ENCODE results near the gene CREB1. TPM values are rescaled to one million over a fixed set of nuclear protein-coding genes. Genes with fewer than 3 reads are reported as not detected.

Gene CREB1
- total and polyA plus RNA-seq, 10 of the 15 experiments (the other 5 are each of a cell fraction or from before 2014, with no cell fraction given), result 13.4 to 76.9 (median 39.5) TPM

DNA sequence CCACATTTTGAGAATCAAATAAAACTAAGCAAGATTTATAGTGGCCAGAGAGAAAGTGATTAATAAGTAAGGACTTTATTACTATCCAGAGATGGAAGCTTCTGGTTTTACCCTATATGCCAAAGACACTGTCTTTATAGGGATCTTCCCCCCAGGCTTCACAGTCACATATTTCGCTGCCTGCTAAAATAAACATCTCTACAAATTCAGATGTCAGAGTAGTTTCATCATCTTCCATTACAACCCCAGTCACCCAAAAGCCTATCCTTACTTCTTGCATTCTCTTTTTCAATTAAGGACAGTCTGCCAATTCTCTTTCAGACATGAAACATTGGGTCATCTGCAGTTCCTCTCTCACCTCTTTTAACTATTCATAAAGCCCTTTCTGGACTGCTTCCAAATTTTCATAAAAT, 28.3 kb downstream of the CREB1 start (continued):
- TF ChIP-seq, protein P1, sequence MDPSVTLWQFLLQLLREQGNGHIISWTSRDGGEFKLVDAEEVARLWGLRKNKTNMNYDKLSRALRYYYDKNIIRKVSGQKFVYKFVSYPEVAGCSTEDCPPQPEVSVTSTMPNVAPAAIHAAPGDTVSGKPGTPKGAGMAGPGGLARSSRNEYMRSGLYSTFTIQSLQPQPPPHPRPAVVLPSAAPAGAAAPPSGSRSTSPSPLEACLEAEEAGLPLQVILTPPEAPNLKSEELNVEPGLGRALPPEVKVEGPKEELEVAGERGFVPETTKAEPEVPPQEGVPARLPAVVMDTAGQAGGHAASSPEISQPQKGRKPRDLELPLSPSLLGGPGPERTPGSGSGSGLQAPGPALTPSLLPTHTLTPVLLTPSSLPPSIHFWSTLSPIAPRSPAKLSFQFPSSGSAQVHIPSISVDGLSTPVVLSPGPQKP (IDR thresholded peaks at IDR 0.05; ENCODE audit: low read depth, low read length), result no peak
- TF ChIP-seq CTCF (IDR thresholded peaks at IDR 0.05 in 2 of 3, conservative IDR thresholded peaks at IDR 0.05 in 1 of 3; ENCODE audit: control insufficient read depth in 2 of 3, extremely low read depth in 1 of 3, insufficient read depth in 1 of 3, low read depth in 3 of 3, low read length in 3 of 3) (no peak), TBL1XR1 (IDR thresholded peaks at IDR 0.05; ENCODE audit: low read depth, low read length) (no peak), WRNIP1 (IDR thresholded peaks at IDR 0.05; ENCODE audit: borderline replicate concordance, low read depth, low read length) (no peak)

DNA sequence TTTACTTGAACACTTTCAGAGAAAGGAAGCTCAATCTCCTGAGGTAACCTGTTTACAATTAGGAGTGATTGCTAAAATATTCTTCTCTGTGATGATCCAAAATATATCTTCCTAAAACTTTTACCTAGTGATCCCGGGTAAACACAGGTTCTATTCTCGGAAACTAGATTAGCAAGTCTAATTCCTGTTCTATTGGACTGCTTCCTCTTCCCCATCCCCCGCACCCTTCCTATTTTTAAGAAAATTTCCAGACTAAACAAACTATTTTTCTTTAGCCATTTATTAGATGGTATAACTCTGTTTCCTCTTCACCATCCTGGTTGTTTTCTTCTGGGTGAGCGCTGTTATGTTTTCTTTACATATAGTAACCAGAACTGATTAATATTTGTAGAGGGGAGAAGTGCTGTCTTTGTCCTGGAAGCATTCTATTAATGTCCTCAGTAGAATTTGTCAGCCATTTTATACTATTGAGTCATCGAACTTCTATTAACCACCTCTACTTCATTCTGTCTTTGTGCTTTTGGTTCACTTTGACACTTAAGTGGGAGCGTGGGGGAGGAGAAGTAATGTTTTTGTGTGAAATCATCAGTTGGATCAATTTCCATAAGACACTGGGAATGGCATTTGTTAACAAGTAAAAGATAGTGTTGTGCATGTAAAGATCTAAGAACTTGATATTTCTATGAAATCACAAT, 31.8 kb downstream of the CREB1 start:
- Histone ChIP-seq H3K4me1 (ENCODE audit: control insufficient read depth, insufficient read depth, low read length) (no peaks in the 10 kb centered on the region), H3K27me3 (replicated peaks in 1 of 2; ENCODE audit: control insufficient read depth in 2 of 2, insufficient read depth in 2 of 2, low read length in 1 of 2) (no peaks in the 10 kb centered on the region), H3K79me2 (ENCODE audit: control insufficient read depth, insufficient read depth, low read length) (no peaks in the 10 kb centered on the region), H3K4me2 (ENCODE audit: control insufficient read depth, insufficient read depth) (no peak overlapping the region), H3K4me3 (no peak overlapping the region), H3K36me3 (ENCODE audit: control insufficient read depth in 2 of 2, insufficient read depth in 2 of 2, low read length in 1 of 2) (peaks cover 3 to 26% of the 10 kb centered on the region in 2 experiments; a peak in 3 of 4 replicates), H3K9ac (ENCODE audit: control insufficient read depth, insufficient read depth, low read length) (no peak overlapping the region), H4K20me1 (ENCODE audit: control insufficient read depth, insufficient read depth) (no peaks in the 10 kb centered on the region), H3K27ac (ENCODE audit: control insufficient read depth, insufficient read depth) (no peak overlapping the region), H2AFZ (ENCODE audit: control insufficient read depth, low read depth, low read length) (no peak overlapping the region), H3K9me3 (replicated peaks; ENCODE audit: control insufficient read depth, insufficient read depth, low read length) (no peaks in the 10 kb centered on the region)
- intact Hi-C loops (cut with micrococcal nuclease; ENCODE audit: unreplicated experiment), result no loop called here
- no peak for ATAC-seq
- SMC1A ChIA-PET (ENCODE audit: uncharacterized antibody, unreplicated experiment), result interaction anchor here (0.8 to 1.4 kb wide), 2 partner anchors 9 to 11 kb away, joined by 3 read pairs; no protein-coding TSS in a partner anchor
- BruUV-seq (replicated peaks), result no TSS peak
- RAD21 ChIA-PET (ENCODE audit: unreplicated experiment), result no interaction called here
- DNase-seq (ENCODE audit: low read depth, low spot score), result no peak
- WGBS (ENCODE audit: insufficient coverage, insufficient replicate concordance, low lambda C conversion rate, missing lambda C conversion rate), result 95% methylated on average over 6 of the region's 6 CpGs
- CTCF ChIA-PET, result no interaction called here
- in situ Hi-C loops (cut with MboI), result no loop called here
- no peak for FAIRE-seq
- POLR2A ChIA-PET, result no interaction called here
- TF ChIP-seq HSF1 (IDR thresholded peaks at IDR 0.05; ENCODE audit: low read depth, low read length) (no peak), IRF4 (IDR thresholded peaks at IDR 0.05; ENCODE audit: low read depth, low read length) (no peak), BMI1 (IDR thresholded peaks at IDR 0.05; ENCODE audit: borderline replicate concordance) (no peak), ATF7 (IDR thresholded peaks at IDR 0.05; ENCODE audit: low read depth) (no peak)
- TF ChIP-seq, protein P2, sequence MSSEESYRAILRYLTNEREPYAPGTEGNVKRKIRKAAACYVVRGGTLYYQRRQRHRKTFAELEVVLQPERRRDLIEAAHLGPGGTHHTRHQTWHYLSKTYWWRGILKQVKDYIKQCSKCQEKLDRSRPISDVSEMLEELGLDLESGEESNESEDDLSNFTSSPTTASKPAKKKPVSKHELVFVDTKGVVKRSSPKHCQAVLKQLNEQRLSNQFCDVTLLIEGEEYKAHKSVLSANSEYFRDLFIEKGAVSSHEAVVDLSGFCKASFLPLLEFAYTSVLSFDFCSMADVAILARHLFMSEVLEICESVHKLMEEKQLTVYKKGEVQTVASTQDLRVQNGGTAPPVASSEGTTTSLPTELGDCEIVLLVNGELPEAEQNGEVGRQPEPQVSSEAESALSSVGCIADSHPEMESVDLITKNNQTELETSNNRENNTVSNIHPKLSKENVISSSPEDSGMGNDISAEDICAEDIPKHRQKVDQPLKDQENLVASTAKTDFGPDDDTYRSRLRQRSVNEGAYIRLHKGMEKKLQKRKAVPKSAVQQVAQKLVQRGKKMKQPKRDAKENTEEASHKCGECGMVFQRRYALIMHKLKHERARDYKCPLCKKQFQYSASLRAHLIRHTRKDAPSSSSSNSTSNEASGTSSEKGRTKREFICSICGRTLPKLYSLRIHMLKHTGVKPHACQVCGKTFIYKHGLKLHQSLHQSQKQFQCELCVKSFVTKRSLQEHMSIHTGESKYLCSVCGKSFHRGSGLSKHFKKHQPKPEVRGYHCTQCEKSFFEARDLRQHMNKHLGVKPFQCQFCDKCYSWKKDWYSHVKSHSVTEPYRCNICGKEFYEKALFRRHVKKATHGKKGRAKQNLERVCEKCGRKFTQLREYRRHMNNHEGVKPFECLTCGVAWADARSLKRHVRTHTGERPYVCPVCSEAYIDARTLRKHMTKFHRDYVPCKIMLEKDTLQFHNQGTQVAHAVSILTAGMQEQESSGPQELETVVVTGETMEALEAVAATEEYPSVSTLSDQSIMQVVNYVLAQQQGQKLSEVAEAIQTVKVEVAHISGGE (CRISPR knock-in tag; IDR thresholded peaks at IDR 0.05), result no peak
